D721Med (cell line): Measurements from ENCODE around the gene BAHCC1.

Experiments used
- DNase-seq: peaks from one replicate; pipeline ENCODE4 v3.0.0; 2011; ENCODE audit warnings: low spot score; ENCODE audit not compliant: insufficient read length
- FAIRE-seq: peaks from 2 replicates; lab custom pipeline; 2011; peaks lifted over from hg19 to GRCh38; lab: Jason Lieb, UNC
- TF ChIP-seq, protein P1 (sequence below): IDR thresholded peaks from 2 replicates; pipeline ENCODE4 v1.5.1; 2012; ENCODE audit warnings: mild to moderate bottlenecking, control low read depth; ENCODE audit not compliant: insufficient read depth; ENCODE audit errors: missing control alignments

Gene BAHCC1

DNA sequence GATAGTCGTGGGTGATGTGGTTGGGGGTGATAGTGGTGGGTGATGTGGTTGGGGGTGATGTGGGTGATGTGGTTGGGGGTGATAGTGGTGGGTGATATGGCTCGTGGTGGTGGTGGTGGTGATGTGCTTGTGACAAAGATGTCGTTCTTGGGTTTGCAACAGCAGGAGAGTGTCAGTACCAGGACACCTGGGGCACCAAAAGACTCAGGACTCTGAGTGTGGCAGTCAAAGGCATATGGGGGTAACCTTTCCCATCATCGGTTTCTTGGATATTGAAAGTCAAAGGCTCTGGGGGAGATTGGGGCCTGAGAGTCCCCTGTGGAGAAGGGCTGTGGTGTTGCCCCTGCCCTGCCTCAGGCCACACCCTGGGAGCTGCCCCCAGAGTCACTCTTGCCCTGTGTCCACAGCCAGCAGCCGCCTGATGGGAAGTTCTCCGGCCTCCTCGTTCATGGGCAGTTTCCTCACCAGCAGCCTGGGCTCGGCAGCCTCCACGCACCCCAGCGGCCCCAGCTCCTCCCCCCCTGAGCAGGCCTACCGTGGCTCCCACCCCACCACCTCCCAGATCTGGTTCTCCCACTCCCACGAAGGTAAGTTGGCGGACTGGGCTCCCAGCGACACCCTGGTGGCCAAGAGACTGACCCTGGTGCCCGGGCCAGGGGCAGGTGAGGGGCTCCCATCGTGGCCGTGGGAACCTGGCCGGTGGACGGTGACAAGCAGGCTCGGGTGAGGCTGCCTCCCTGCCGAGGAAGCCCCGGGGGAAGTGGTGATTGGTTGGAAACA, 31.3 kb downstream of the BAHCC1 start:
- no peak for DNase-seq
- FAIRE-seq: no peak
- TF ChIP-seq, protein P1, sequence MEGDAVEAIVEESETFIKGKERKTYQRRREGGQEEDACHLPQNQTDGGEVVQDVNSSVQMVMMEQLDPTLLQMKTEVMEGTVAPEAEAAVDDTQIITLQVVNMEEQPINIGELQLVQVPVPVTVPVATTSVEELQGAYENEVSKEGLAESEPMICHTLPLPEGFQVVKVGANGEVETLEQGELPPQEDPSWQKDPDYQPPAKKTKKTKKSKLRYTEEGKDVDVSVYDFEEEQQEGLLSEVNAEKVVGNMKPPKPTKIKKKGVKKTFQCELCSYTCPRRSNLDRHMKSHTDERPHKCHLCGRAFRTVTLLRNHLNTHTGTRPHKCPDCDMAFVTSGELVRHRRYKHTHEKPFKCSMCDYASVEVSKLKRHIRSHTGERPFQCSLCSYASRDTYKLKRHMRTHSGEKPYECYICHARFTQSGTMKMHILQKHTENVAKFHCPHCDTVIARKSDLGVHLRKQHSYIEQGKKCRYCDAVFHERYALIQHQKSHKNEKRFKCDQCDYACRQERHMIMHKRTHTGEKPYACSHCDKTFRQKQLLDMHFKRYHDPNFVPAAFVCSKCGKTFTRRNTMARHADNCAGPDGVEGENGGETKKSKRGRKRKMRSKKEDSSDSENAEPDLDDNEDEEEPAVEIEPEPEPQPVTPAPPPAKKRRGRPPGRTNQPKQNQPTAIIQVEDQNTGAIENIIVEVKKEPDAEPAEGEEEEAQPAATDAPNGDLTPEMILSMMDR: no peak

DNA sequence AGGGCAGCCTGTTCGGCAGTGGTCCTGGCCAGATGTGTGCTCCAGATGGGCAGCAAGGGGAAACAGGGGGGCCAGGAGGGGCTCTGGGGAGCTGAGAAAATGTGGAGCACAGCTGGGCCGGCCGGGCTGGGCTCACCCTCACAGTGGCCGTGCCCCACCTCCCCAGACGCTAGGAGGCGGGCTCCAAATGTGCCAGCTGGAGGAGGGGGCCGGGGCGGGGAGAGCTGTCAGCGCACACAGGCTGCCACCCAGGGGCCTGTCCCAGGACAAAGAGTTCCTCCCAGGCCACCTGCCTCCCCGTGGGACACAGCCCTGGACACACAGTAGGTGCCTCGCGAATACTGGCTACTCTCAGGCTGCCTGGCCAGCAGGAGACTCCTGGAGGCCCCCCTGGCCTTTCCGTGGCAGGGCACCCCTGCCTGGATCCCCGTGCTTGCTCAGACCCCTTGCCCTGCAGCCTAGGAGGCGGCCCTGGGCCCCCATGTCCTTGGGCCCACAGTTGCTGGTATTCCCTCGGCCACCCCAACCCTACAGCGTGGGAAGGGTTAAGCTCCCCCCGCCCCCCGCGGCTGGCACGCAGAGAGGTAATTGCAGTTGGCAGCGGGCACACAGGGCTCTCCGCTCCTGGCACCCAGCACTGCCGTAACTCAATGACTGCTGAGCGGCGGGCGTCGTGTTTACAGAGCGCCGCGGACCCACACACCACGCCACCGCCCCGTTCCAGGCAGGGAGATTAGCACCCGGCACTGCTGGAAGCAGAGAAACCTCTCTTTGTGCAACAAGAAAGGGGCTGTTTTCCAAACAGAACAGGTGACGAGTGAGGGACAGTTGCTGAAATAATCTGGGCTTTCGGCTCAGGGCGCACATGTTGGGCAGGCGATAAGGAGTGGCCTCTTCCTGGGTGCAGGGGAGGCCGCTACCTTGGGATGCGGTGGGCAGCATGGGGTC, 32.2 kb downstream of the BAHCC1 start:
- FAIRE-seq: no peak
- no peak for DNase-seq

DNA sequence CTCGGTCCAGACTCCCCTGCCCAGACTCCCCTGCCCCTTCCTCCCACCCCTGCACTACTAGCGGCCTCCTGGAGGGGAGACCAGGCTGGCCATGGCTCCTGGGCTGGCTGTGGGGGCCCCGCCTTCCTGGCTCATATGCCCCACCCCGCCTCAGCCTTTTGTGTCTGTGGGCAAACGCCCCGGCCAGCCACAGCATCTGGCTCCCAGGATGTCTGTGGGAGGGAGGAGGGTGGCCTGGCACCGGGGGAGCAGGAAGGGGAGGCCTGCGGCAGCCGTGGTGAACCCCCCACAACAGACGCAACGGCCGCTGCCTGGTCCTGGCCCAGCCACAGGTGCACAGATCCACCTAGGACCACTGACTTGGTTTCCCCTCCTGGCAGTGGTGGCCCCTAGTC, 32.9 kb downstream of the BAHCC1 start:
- DNase-seq: no peak
- no peak for FAIRE-seq
- TF ChIP-seq, protein P1: no peak

More for the DNA sequence above, 32.2 kb downstream of the BAHCC1 start:
- TF ChIP-seq, protein P1: no peak

DNA sequence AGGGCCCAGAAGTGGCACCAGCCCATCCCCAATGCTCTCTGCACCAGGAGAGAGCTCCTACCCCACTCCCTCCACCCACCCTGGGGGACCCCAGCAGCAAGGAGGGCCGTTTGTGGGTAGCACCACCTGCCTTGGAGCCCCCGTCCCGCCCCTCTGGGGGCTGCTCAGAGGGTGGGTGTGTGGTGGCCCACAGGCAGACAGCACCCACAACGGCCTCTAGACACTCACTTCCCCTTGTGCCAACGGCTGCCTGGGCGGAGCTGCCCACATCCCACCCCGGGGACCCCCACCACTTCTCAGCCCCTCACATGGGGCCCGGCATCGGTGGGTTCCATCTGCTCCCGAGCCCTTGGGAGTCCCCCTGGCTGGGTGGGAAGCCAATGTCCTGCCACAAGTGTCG, 33.3 kb downstream of the BAHCC1 start:
- DNase-seq: no peak
- no peak for FAIRE-seq
- TF ChIP-seq, protein P1: no peak

DNA sequence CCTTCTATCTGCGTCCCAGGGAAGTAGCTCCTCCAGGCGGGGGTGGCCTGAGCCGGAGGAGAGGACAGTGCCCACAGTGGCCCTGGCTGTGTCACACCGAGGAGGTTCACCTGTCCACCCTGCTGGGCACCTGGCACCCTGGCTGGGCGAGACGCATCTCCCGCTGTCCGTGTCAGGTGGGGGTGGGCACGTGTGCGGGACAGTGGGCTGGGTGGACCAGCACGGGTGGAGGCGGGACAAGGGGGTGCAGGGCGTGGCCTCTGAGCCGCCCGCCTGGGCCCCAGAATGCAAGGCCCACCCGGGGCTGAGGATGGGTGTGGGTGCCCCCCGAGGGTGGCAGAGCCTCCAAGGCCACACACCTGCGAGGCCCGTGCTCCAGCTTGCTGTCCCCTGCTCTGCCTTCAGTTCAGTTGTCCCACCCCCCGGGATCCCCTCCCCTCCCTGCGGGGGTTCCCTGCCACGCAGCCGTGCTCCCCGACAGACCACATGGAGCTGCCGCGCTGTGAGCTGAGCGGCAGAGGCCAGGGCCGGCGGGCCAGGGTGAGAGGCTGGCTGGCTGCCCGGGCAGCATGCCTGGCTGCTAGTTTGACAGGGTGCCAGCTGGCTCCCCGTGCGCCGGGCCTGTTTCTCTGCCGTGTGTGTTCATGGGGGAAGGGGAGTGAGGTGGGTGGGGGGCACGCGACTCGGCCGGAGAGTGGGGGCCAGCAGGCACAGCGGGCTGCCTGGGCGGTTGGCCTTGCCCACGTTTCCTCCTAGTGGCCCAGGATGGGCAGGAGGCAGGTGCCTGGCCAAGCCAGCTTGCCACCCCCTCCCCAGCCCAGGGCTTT, 33.9 kb downstream of the BAHCC1 start:
- TF ChIP-seq, protein P1: no peak
- FAIRE-seq: no peak
- no peak for DNase-seq

DNA sequence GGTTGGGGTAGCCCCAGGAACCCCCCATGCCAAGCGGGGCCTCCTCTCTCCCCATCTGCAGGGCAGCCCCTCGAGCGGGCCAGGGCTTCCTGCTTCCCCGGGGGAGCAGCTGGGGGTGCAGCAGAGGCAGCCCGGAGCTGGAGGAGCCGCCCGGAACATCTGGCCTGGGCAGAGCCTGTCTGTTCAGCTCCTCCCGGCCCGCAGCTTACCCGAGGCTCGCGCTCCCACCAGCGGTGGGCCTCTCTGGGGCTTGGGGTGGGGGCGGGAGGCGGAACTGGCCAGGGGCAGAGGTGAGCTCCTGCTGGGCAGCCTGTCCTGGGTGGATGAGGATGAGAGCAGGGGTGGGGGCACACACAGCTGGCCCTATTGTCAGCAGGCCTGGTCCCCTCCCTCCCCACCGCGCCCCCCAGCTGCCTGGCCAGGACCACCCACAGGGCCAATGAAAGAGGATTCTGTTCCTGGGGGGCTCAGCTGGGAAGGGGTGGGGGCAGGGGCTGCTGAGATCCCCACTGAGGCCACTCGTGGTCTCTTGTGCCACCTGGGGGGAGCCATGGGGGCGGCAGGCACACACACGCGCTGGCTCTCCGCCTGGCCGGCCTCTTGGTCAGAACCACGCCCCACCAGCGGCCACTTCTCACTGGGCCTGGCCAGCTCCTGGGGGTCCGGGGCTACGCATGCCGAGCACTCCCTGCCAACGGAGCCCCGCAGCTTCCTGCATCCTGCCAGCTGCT, 34.7 kb downstream of the BAHCC1 start:
- no peak for FAIRE-seq
- TF ChIP-seq, protein P1: no peak
- DNase-seq: no peak
